AG10803 (cell line): ENCODE data around the gene SH3RF1.

Experiments used
- DNase-seq: peaks from one replicate; pipeline ENCODE4 v3.0.0; 2010; ENCODE audit warnings: low read depth
- H3K4me3 ChIP-seq: 2 replicates; pipeline ENCODE4 v1.5.1; 2011; ENCODE audit warnings: mild to moderate bottlenecking, low read length, control low read depth
- TF ChIP-seq, protein P1 (sequence below): conservative IDR thresholded peaks from 2 replicates; pipeline ENCODE4 v1.5.1; 2011; ENCODE audit warnings: mild to moderate bottlenecking, low read length, control low read depth, inconsistent platforms

Gene SH3RF1

DNA sequence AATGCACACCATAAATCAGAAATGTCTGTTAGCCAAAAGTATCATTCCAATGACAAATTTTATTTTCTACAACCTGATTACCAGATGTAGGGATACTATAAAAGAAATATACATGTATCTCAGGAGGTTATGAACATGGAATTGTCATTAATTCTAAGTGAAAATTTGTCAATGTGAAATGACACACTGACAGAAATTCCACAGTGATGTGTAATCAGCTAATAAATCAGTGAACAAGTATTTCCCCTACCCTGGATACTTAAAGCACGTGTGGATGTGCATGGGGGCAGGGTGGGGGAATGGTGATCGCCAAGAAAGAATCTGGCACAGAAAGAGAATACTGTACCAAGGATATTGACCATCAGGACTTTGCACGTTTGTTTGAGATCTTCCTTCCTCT is 123.6 kb downstream of the SH3RF1 start:
- peak; percentile 64 for DNase-seq
- no peak overlapping the region for H3K4me3 ChIP-seq
- TF ChIP-seq, protein P1, sequence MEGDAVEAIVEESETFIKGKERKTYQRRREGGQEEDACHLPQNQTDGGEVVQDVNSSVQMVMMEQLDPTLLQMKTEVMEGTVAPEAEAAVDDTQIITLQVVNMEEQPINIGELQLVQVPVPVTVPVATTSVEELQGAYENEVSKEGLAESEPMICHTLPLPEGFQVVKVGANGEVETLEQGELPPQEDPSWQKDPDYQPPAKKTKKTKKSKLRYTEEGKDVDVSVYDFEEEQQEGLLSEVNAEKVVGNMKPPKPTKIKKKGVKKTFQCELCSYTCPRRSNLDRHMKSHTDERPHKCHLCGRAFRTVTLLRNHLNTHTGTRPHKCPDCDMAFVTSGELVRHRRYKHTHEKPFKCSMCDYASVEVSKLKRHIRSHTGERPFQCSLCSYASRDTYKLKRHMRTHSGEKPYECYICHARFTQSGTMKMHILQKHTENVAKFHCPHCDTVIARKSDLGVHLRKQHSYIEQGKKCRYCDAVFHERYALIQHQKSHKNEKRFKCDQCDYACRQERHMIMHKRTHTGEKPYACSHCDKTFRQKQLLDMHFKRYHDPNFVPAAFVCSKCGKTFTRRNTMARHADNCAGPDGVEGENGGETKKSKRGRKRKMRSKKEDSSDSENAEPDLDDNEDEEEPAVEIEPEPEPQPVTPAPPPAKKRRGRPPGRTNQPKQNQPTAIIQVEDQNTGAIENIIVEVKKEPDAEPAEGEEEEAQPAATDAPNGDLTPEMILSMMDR: no peak

DNA sequence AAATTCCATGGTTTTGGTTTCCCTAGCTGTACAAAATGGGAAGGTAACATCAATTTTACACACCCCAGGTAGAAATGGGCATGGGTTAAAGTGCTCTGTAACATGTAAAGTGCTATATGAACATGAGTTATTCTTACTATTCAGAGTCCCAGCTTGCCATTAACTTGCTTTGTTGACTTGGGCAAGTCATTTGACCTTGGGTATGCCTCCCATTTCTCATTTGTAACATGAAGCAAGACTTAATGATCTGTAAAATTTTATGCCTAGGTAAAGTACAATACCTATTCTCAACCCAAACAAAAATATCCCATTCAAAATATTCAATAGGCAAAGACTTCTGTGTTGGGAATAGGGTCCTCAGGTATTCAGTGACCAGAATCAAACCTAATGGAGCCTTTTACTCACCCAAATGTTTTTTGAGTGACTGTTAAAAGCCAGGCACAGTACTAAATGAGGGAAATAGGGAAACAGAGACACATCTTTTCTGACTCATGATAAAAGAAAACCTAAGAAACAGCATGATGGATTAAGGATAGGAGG is 126.6 kb downstream of the SH3RF1 start:
- H3K4me3 ChIP-seq: no peak overlapping the region
- DNase-seq: no peak
- TF ChIP-seq, protein P1: no peak

GRCh38 chr4:169143335-169143734 is 127.4 kb downstream of the SH3RF1 start:
- DNase-seq: no peak
- no peak overlapping the region for H3K4me3 ChIP-seq
- TF ChIP-seq, protein P1: no peak

GRCh38 chr4:169142906-169143305 is 127.8 kb downstream of the SH3RF1 start:
- no peak for DNase-seq
- TF ChIP-seq, protein P1: no peak
- no peak overlapping the region for H3K4me3 ChIP-seq

DNA sequence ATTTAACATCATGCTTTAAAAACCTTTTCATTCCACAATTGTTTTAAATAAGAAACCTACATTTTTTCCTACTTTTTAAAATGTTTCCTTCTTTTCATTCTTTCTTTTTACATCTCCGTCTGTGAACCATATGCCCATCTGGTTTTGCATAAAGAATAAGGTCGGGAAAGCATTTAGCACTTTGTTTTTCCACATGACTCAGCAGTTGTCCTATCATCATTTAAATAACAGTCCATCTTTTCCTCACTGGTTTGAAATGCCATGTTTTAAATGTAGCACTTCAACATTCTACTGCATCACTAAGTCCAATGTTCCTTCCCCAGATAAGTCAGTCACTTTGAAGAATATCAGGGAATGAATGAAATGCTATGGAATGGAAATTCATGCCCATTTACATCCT is 128.4 kb downstream of the SH3RF1 start:
- TF ChIP-seq, protein P1: no peak
- DNase-seq: peak; percentile 56
- H3K4me3 ChIP-seq: no peak overlapping the region

- no peak overlapping the region for H3K4me3 ChIP-seq
- DNase-seq: no peak
- TF ChIP-seq, protein P1: no peak
Measured at GRCh38 chr4:169139021-169139420, 131.7 kb downstream of the SH3RF1 start.

DNA sequence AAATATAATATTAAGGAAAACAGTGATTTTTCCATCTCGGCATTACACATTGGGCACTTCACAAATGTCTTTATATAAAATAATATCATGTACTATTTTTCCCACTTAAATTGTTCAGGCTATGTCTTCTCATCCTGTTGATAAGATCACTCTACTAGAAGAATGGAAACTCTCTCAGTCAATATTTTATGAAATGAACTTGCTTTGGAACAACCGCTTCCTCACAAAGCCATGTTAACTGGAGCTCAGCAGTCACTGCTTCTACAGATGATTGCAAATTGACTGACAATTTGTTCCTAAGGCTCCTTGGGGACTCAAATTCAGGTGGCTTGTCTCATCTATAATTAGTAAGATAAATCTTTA is 133.2 kb downstream of the SH3RF1 start:
- no peak for DNase-seq
- no peak overlapping the region for H3K4me3 ChIP-seq
- TF ChIP-seq, protein P1: no peak
